MM.1S (cell line): ENCODE results near the gene SCAF11.

Experiments
- CTCF ChIP-seq: fragments of 300-600 bp; sonication (generic); IDR thresholded peaks from 2 replicates; pipeline ENCODE4 v1.5.1; 2016; ENCODE audit warnings: antibody characterized with exemption, low read length, mixed read lengths
- EZH2 ChIP-seq: fragments of 300-600 bp; sonication (generic); optimal IDR thresholded peaks from 2 replicates; pipeline ENCODE3; 2017; ENCODE audit warnings: low read depth, mild to moderate bottlenecking, antibody characterized with exemption, low read length, mixed read lengths

- TF ChIP-seq CTCF, result no peak
- TF ChIP-seq EZH2, result no peak
Observed at GRCh38 chr12:45973526-45973925, 16.8 kb downstream of the SCAF11 start.
